SH-SY5Y (cell line): ENCODE results near the gene CARS1.

Source experiments
- GATA2 ChIP-seq: IDR thresholded peaks from 2 replicates; pipeline ENCODE4 v1.6.1; 2011; ENCODE audit warnings: mild to moderate bottlenecking, low read depth, low read length
- GATA3 ChIP-seq: IDR thresholded peaks from 2 replicates; pipeline ENCODE4 v1.6.1; 2011; ENCODE audit warnings: low read depth, mild to moderate bottlenecking, low read length, moderate library complexity

- TF ChIP-seq GATA2 (no peak), GATA3 (no peak)
Observed at GRCh38 chr11:3087821-3088800, 30.9 kb upstream of the CARS1 start.
